H9 (cell line): ENCODE results near the gene TICRR. TPM values are rescaled to one million over a fixed set of nuclear protein-coding genes. Genes with fewer than 3 reads are reported as not detected.

Experiments
- DNase-seq: peaks from one replicate; pipeline ENCODE4 v3.0.0-alpha.2; 2017
- H2AFZ ChIP-seq: one replicate; pipeline ENCODE4 v1.6.1; 2013; ENCODE audit warnings: mild to moderate bottlenecking, low read length, control low read depth, moderate library complexity
- H2AK5ac ChIP-seq: 2 replicates; pipeline ENCODE4 v1.6.1; 2013; ENCODE audit warnings: low read length, control low read depth, mixed read lengths; ENCODE audit not compliant: insufficient read length
- H2BK120ac ChIP-seq: one replicate; pipeline ENCODE4 v1.6.1; 2013; ENCODE audit warnings: low read depth, mild to moderate bottlenecking, low read length, control low read depth, inconsistent platforms; ENCODE audit not compliant: poor library complexity, severe bottlenecking
- H2BK12ac ChIP-seq: 2 replicates; pipeline ENCODE4 v1.6.1; 2013; ENCODE audit warnings: low read length, control low read depth, mixed read lengths, low read depth; ENCODE audit not compliant: insufficient read length
- H2BK15ac ChIP-seq: 2 replicates; pipeline ENCODE4 v1.6.1; 2013; ENCODE audit warnings: low read depth, low read length, control low read depth
- H2BK20ac ChIP-seq: one replicate; pipeline ENCODE4 v1.6.1; 2013; ENCODE audit warnings: low read depth, mild to moderate bottlenecking, low read length, control low read depth, inconsistent platforms; ENCODE audit not compliant: poor library complexity, severe bottlenecking
- H2BK5ac ChIP-seq: 2 replicates; pipeline ENCODE4 v1.6.1; 2013; ENCODE audit warnings: low read length, control low read depth, mixed read lengths; ENCODE audit not compliant: insufficient read length
- H3K14ac ChIP-seq: 2 replicates; pipeline ENCODE4 v1.6.1; 2013; ENCODE audit warnings: low read length, control low read depth; ENCODE audit not compliant: insufficient read depth
- H3K18ac ChIP-seq: 2 replicates; pipeline ENCODE4 v1.6.1; 2013; ENCODE audit warnings: low read depth, mild to moderate bottlenecking, mixed read lengths, low read length, control low read depth; ENCODE audit not compliant: insufficient read length
- H3K23ac ChIP-seq: 2 replicates; pipeline ENCODE4 v1.6.1; 2013; ENCODE audit warnings: low read length, control low read depth, mixed read lengths, low read depth; ENCODE audit not compliant: insufficient read length
- H3K23me2 ChIP-seq: 2 replicates; pipeline ENCODE4 v1.6.1; 2013; ENCODE audit warnings: low read depth, mild to moderate bottlenecking, mixed read lengths, low read length, control low read depth; ENCODE audit not compliant: insufficient read length, poor library complexity, severe bottlenecking
- H3K27ac ChIP-seq: 2 replicates; pipeline ENCODE4 v1.5.1; 2013; ENCODE audit warnings: low read length, control low read depth, mixed read lengths, low read depth; ENCODE audit not compliant: insufficient read length
- H3K27me3 ChIP-seq: 2 replicates; pipeline ENCODE4 v1.6.1; 2013; ENCODE audit warnings: low read length, control low read depth, inconsistent platforms; ENCODE audit not compliant: insufficient read depth
- H3K4ac ChIP-seq: 2 replicates; pipeline ENCODE4 v1.6.1; 2013; ENCODE audit warnings: low read depth, mild to moderate bottlenecking, control low read depth, inconsistent platforms, low read length, moderate library complexity
- H3K4me1 ChIP-seq: 2 replicates; pipeline ENCODE4 v1.6.1; 2013; ENCODE audit warnings: low read length, control low read depth, inconsistent platforms; ENCODE audit not compliant: insufficient read depth
- H3K4me2 ChIP-seq: 2 replicates; pipeline ENCODE4 v1.6.1; 2013; ENCODE audit warnings: low read length, control low read depth, mixed read lengths; ENCODE audit not compliant: insufficient read length, insufficient read depth
- H3K56ac ChIP-seq: 2 replicates; pipeline ENCODE4 v1.6.1; 2013; ENCODE audit warnings: low read depth, mild to moderate bottlenecking, mixed read lengths, low read length, control low read depth; ENCODE audit not compliant: insufficient read length
- H3K79me1 ChIP-seq: 2 replicates; pipeline ENCODE4 v1.6.1; 2013; ENCODE audit warnings: low read depth, mild to moderate bottlenecking, moderate library complexity, low read length, control low read depth, inconsistent platforms; ENCODE audit not compliant: insufficient read depth, poor library complexity, severe bottlenecking
- H3K79me2 ChIP-seq: 2 replicates; pipeline ENCODE4 v1.6.1; 2013; ENCODE audit warnings: low read length, control low read depth, inconsistent platforms; ENCODE audit not compliant: insufficient read depth
- H3K9ac ChIP-seq: 2 replicates; pipeline ENCODE4 v1.6.1; 2013; ENCODE audit warnings: low read length, control low read depth, mixed read lengths; ENCODE audit not compliant: insufficient read length; ENCODE audit errors: extremely low read depth
- H3K9me3 ChIP-seq: one replicate; pipeline ENCODE4 v1.6.1; 2013; ENCODE audit warnings: low read depth, low read length, inconsistent platforms; ENCODE audit not compliant: control insufficient read depth
- H3T11ph ChIP-seq: one replicate; pipeline ENCODE4 v1.6.1; 2013; ENCODE audit warnings: mild to moderate bottlenecking, low read length, control low read depth, inconsistent platforms
- H4K20me1 ChIP-seq: one replicate; pipeline ENCODE4 v1.6.1; 2013; ENCODE audit not compliant: control insufficient read depth, insufficient read length, insufficient read depth
- H4K5ac ChIP-seq: 2 replicates; pipeline ENCODE4 v1.6.1; 2013; ENCODE audit warnings: low read depth, mild to moderate bottlenecking, mixed read lengths, low read length, control low read depth; ENCODE audit not compliant: insufficient read length
- H4K8ac ChIP-seq: replicated peaks from 2 replicates; pipeline ENCODE4 v1.6.1; 2013; ENCODE audit warnings: low read length, control low read depth, mixed read lengths, low read depth; ENCODE audit not compliant: insufficient read length
- H4K91ac ChIP-seq: 2 replicates; pipeline ENCODE4 v1.6.1; 2013; ENCODE audit warnings: low read depth, mild to moderate bottlenecking, moderate library complexity, mixed read lengths, low read length, control low read depth; ENCODE audit not compliant: insufficient read length
- H3K27ac Mint-ChIP-seq, 3 experiments: 2 replicates in 2 of 3; 3 replicates in 1 of 3; pipeline ENCODE4 v1.8.0; 2020 to 2021; ENCODE audit warnings: mixed read lengths in 3 of 3, mild to moderate bottlenecking in 1 of 3, moderate library complexity in 1 of 3
- H3K27me3 Mint-ChIP-seq: 2 replicates; pipeline ENCODE4 v1.8.0; 2021; ENCODE audit warnings: low read depth, mild to moderate bottlenecking, moderate library complexity, mixed read lengths
- H3K36me3 Mint-ChIP-seq, 3 experiments: 2 replicates in 2 of 3; 3 replicates in 1 of 3; pipeline ENCODE4 v1.8.0; 2020 to 2021; ENCODE audit warnings: low read depth in 3 of 3, mixed read lengths in 3 of 3; ENCODE audit not compliant: insufficient read depth in 1 of 3
- H3K4me1 Mint-ChIP-seq, 2 experiments: 2 replicates each; pipeline ENCODE4 v1.8.0; 2020; ENCODE audit warnings: mixed read lengths in 2 of 2
- H3K4me3 Mint-ChIP-seq, 2 experiments: 2 replicates in 1 of 2; 3 replicates in 1 of 2; pipeline ENCODE4 v1.8.0; 2020 to 2021; ENCODE audit warnings: mild to moderate bottlenecking in 2 of 2, mixed read lengths in 2 of 2, moderate library complexity in 1 of 2
- H3K9me3 Mint-ChIP-seq, 2 experiments: 2 replicates in 1 of 2; 3 replicates in 1 of 2; pipeline ENCODE4 v1.8.0; 2020; ENCODE audit warnings: mild to moderate bottlenecking in 2 of 2, mixed read lengths in 2 of 2, moderate library complexity in 1 of 2
- WGBS: extraction: QIAGEN DNeasy Blood & Tissue Kit; methylation state at CpG from one replicate; pipeline ENCODE4 v1.1.7; 2013; ENCODE audit warnings: missing lambda C conversion rate, low lambda C conversion rate, mixed read lengths; ENCODE audit not compliant: insufficient read length; ENCODE audit errors: extremely low coverage; 5-methylcytosine and 5-hydroxymethylcytosine counted together
- total RNA-seq: library from RNA; stranded (reverse); gene quantifications from 2 replicates; pipeline ENCODE4 v1.2.1, GENCODE V29; 2021
- TF ChIP-seq, protein P1 (sequence below): fragments of 200-600 bp; sonication (generic); conservative IDR thresholded peaks from 3 replicates; pipeline ENCODE4 v1.8.0; 2021; ENCODE audit warnings: antibody characterized with exemption, mild to moderate bottlenecking

Gene TICRR
- total RNA-seq, 1 experiment from 2014 or later, result 26.0 TPM

GRCh38 chr15:89659295-89659694 is 84.0 kb downstream of the TICRR start:
- Mint-ChIP-seq H3K27me3 (peaks cover 41% of the 10 kb centered on the region), H3K36me3 (peaks cover 3 to 5% (median 4%) of the 10 kb centered on the region in 3 experiments), H3K4me3 (no peak overlapping the region), H3K9me3 (no peaks in the 10 kb centered on the region), H3K27ac (no peak overlapping the region), H3K4me1 (peaks cover 5 to 16% of the 10 kb centered on the region in 2 experiments)
- H3K4me1 ChIP-seq, result no peaks in the 10 kb centered on the region
- TF ChIP-seq, protein P1, sequence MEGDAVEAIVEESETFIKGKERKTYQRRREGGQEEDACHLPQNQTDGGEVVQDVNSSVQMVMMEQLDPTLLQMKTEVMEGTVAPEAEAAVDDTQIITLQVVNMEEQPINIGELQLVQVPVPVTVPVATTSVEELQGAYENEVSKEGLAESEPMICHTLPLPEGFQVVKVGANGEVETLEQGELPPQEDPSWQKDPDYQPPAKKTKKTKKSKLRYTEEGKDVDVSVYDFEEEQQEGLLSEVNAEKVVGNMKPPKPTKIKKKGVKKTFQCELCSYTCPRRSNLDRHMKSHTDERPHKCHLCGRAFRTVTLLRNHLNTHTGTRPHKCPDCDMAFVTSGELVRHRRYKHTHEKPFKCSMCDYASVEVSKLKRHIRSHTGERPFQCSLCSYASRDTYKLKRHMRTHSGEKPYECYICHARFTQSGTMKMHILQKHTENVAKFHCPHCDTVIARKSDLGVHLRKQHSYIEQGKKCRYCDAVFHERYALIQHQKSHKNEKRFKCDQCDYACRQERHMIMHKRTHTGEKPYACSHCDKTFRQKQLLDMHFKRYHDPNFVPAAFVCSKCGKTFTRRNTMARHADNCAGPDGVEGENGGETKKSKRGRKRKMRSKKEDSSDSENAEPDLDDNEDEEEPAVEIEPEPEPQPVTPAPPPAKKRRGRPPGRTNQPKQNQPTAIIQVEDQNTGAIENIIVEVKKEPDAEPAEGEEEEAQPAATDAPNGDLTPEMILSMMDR, result no peak
- no peak overlapping the region for H2BK120ac ChIP-seq
- no peak overlapping the region for H3K18ac ChIP-seq
- no peak overlapping the region for H2BK20ac ChIP-seq
- H3K4ac ChIP-seq, result no peak overlapping the region
- no peak overlapping the region for H4K5ac ChIP-seq
- DNase-seq, result no peak
- H3K9ac ChIP-seq, result no peak overlapping the region
- no peaks in the 10 kb centered on the region for H4K20me1 ChIP-seq
- no peak overlapping the region for H3K56ac ChIP-seq
- no peak overlapping the region for H2BK5ac ChIP-seq
- no peak overlapping the region for H2AFZ ChIP-seq
- no peaks in the 10 kb centered on the region for H3K9me3 ChIP-seq
- no peak overlapping the region for H3K23ac ChIP-seq
- H4K8ac ChIP-seq, result no peak overlapping the region
- H3K79me1 ChIP-seq, result no peaks in the 10 kb centered on the region
- H3K4me2 ChIP-seq, result no peak overlapping the region
- H3K27me3 ChIP-seq, result no peaks in the 10 kb centered on the region; the same call in 1 of the 2 replicates
- H3K79me2 ChIP-seq, result no peaks in the 10 kb centered on the region
- WGBS, result no CpG with 5 or more reads among the region's 2 CpGs
- H3K23me2 ChIP-seq, result peaks cover 5% of the 10 kb centered on the region
- H4K91ac ChIP-seq, result no peak overlapping the region
- H3K14ac ChIP-seq, result no peak overlapping the region
- no peak overlapping the region for H3K27ac ChIP-seq
- no peak overlapping the region for H2BK12ac ChIP-seq
- H2AK5ac ChIP-seq, result no peak overlapping the region
- no peak overlapping the region for H3T11ph ChIP-seq
- H2BK15ac ChIP-seq, result no peak overlapping the region
